ENCODE results near the gene CPT1C. TPM values are rescaled to one million over a fixed set of nuclear protein-coding genes. Genes with fewer than 3 reads are reported as not detected.

The CPT1C gene
- total RNA-seq, 4 donors from 2014 or later, result 1.5 to 10.9 (median 2.2) TPM

DNA sequence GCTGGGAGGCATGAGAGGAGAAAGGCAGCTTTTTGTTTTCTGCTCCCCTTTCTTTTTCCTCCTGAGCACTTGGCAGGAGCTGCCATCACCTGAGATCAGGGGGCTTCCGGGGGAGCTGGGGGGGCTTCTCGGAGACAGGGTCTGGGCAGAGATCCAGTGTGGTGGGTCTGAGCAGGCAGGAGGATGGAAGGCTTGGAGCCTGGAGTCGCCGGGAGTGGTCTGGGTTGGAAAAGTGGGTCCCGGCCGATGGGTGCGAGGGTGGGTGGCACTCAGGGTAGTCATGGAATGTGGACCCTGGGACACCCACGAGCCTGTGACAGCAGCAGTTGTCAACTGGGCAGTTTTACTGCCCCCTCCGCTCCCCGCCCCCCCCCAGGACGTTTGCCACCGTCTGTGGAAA, 3.8 kb upstream of the CPT1C start:
- in situ Hi-C loops (cut with MboI; ENCODE audit: low pct_ligation_motif_present in 1 of 4, low pct_unique_long_range_greater_than_20kb in 1 of 4, low sequenced_read_pairs in 3 of 4) (no loop called here), intact Hi-C loops (cut with DNase I; ENCODE audit: low total_unique reads) (loop anchor here (10.0 kb wide), 1 partner anchor 212 kb away; the partner anchor contains the start of gene FLT3LG)
- no peak overlapping the region for H3K4me3 ChIP-seq
- WGBS, 2 donors (ENCODE audit: low coverage in 1 of 2), result 80% methylated on average over 12 of the region's 12 CpGs; no CpG with 5 or more reads in 1 of the 2 donors
- H3K27ac ChIP-seq, result no peak overlapping the region
- no peaks in the 10 kb centered on the region for H3K9me3 ChIP-seq
- H3K4me1 ChIP-seq, result peaks cover 11 to 26% (median 20%) of the 10 kb centered on the region in 4 donors
- H3K36me3 ChIP-seq, result peaks cover 0 to 10% (median 5%) of the 10 kb centered on the region in 4 donors
- TF ChIP-seq POLR2A (IDR thresholded peaks at IDR 0.05) (no peak), EP300 (IDR thresholded peaks at IDR 0.05; ENCODE audit: low read depth) (no peak), CTCF (IDR thresholded peaks at IDR 0.05) (no peak), POLR2AphosphoS5 (IDR thresholded peaks at IDR 0.05) (no peak)
- no peak for DNase-seq
- H3K27me3 ChIP-seq, result peaks cover 35% of the 10 kb centered on the region

GRCh38 chr19:49687566-49688316, 3.2 kb upstream of the CPT1C start:
- Histone ChIP-seq H3K4me3 (no peak overlapping the region), H3K9me3 (no peaks in the 10 kb centered on the region), H3K4me1 (peaks cover 11 to 26% (median 20%) of the 10 kb centered on the region in 4 donors), H3K27me3 (peaks cover 41% of the 10 kb centered on the region), H3K27ac (no peak overlapping the region), H3K36me3 (peaks cover 0 to 10% (median 2%) of the 10 kb centered on the region in 4 donors)
- DNase-seq, result no peak
- TF ChIP-seq POLR2A (IDR thresholded peaks at IDR 0.05), result no peak
- TF ChIP-seq CTCF (IDR thresholded peaks at IDR 0.05), result no peak
- TF ChIP-seq POLR2AphosphoS5 (IDR thresholded peaks at IDR 0.05), result no peak
- no peak for TF ChIP-seq EP300 (IDR thresholded peaks at IDR 0.05; ENCODE audit: low read depth)
- intact Hi-C loops (cut with DNase I; ENCODE audit: low total_unique reads), result loop anchor here (10.0 kb wide), 1 partner anchor 213 kb away; the partner anchor contains the start of gene FLT3LG
- in situ Hi-C loops (cut with MboI; ENCODE audit: low pct_ligation_motif_present in 1 of 4, low pct_unique_long_range_greater_than_20kb in 1 of 4, low sequenced_read_pairs in 3 of 4), result no loop called here
- 78% methylated on average over 20 of the region's 26 CpGs; no CpG with 5 or more reads in 1 of the 2 donors for WGBS, 2 donors (ENCODE audit: low coverage in 1 of 2)

- 74 to 76% methylated on average over 5 to 12 of the region's 12 CpGs for whole genome bisulfite sequencing, 2 donors (ENCODE audit: low coverage in 1 of 2)
- intact Hi-C loops (cut with DNase I; ENCODE audit: low total_unique reads), result loop anchor here (10.0 kb wide), 1 partner anchor 214 kb away; the partner anchor contains the start of gene FLT3LG
Observed at GRCh38 chr19:49688531-49689132, 2.3 kb upstream of the CPT1C start.

More at GRCh38 chr19:49688531-49689132, 2.3 kb upstream of the CPT1C start:
- Histone ChIP-seq H3K4me1 (peaks cover 11 to 26% (median 20%) of the 10 kb centered on the region in 4 donors), H3K36me3 (peaks cover 0 to 10% (median 2%) of the 10 kb centered on the region in 4 donors), H3K27ac (no peak overlapping the region), H3K4me3 (no peak overlapping the region), H3K27me3 (peaks cover 42% of the 10 kb centered on the region), H3K9me3 (no peaks in the 10 kb centered on the region)
- TF ChIP-seq POLR2A (IDR thresholded peaks at IDR 0.05) (no peak), EP300 (IDR thresholded peaks at IDR 0.05; ENCODE audit: low read depth) (no peak), POLR2AphosphoS5 (IDR thresholded peaks at IDR 0.05) (no peak), CTCF (IDR thresholded peaks at IDR 0.05) (no peak)
- DNase-seq, result no peak
- in situ Hi-C loops (cut with MboI; ENCODE audit: low pct_ligation_motif_present in 1 of 4, low pct_unique_long_range_greater_than_20kb in 1 of 4, low sequenced_read_pairs in 3 of 4), result no loop called here
